Hematopoietic multipotent progenitor cell treated with erythropoietin and hydrocortisone succinate and interleukin-3 and kit ligand, for 17 days (in vitro differentiated cells): ENCODE measurements around the gene FAM200B.

Experiments used
- DNase-seq: peaks from one replicate; pipeline ENCODE4 v3.0.0-alpha.2; 2015; ENCODE audit warnings: low spot score

The FAM200B gene

DNA sequence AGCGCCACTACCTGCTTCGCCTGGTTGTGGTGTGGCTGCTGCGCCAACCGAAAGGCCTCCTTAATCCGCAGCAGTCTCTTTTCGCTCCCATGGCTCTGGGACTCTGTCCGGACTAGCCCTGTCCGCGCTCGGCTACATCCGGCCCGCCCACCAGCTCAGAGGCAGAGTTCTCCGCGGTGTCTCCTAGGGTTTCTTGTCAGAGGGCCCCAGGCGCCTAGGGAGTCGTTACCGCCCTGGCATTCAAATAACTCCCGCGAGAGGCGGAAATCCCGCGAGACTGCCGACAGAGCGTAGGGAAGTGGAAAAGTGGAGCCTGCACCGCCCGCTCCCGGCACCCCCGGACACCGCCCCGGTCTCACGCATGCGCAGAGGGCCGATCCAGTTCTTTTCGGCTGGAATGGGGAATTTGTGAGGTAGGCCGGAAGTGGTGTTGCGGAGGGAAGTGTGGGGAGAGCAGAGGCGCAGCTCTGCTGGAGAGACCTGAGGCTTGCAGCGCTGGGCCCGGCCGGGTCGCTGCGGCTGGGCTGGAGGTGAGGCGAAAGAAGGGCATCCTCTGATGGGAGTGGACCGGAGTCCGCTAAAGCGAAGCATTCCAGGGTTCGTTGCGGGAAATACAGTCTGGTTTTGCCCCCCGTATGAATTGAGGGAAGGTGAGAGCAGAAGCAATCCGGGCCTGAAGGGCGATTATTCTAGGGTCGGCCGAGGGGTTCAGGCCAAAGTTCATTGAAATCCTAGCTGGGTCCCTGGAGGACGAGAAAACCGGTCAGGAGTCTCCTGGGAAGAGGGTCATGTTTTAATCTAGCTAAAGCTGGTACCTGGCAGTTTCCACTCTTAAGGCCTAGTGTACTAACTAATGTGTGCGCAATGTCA is at the start of gene FAM200B:
TSS of gene FAM200B (plus strand) at position 456 of the 870 bp plus-strand sequence. CDS start 5,151 bp downstream, outside the sequence.
- DNase-seq: peak; percentile 99

DNA sequence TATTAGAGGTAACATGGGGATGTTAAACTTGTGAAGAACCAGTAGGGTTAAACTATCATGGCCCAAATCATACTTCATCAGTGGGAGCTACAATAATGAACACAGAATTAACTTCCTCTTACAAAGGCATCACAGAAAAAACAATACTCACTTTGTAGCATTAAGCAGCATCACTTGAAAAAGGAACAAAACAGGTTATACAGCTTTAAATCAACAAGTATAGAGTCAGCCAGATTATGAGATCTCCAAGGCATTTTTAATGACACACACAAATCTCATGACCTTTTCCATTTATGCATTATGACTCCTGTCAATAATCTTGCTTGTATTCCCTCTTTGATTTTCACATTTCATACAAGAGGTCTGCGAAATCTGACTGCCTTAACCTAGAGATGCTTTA is 44.8 kb upstream of the FAM200B start:
- no peak for DNase-seq

DNA sequence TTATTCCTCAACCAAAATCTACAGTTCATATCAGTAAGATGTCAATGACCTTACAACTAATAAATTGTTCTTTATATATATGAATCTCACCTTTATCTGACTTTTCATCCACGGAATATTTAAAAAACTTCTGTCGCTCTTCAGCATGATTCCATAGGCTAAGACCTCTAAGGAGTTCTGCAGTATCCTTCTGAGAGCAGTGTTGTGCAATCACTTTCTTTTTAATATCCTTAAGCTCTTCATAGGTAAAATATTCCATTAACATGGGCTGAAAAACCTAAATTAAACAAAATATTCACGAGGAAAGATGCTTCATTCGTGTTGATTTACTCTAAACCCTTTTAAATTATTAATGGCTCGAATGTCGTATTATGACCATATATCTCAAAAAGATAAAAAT is 43.2 kb upstream of the FAM200B start:
- DNase-seq: no peak

DNA sequence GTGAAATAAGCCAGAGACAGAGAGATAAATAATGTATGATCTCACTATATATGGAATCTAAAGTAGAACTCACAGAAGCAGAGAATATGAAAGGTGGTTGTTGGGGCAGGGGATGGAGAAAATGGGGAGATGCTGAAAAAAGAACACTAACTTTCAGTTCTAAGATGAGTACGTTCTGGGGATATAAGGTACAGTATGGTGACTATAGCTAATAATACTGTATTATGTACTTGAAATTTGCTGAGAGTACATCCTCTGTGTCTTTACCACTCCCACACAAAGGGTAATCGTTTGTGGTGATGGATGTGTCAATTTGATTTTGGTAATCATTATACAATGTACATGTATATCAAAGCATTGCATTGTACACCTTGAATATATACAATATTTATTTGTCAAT is 33.0 kb upstream of the FAM200B start:
- no peak for DNase-seq

DNA sequence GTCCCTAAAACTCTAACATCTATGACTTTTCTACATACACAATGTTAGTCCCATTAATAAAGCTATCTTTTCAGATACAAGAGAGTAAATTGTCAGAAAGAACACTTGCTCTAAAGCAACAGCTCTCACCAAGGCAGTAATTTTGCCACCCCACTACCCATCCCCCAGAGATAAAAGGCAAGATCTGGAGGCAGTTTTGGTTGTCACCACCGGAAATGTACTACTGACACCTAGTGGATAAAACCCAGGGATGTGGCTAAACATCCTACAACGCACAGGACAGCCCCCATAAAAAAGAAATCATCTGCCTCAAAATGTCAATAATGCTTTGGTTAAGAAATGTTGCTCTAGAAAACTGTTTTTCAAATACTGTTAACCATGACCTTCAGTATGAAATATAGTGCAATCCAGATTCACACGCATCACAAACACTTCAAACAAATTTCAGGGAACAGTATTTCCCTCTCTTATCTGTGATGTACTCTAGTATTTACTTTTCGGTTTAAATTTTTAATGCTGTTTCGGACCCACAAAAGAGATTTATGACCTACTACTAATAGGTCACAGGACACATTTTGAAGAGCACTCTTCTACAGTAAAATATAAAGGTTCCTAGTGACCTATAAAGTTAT is 31.6 kb upstream of the FAM200B start:
- peak; percentile 83 for DNase-seq

DNA sequence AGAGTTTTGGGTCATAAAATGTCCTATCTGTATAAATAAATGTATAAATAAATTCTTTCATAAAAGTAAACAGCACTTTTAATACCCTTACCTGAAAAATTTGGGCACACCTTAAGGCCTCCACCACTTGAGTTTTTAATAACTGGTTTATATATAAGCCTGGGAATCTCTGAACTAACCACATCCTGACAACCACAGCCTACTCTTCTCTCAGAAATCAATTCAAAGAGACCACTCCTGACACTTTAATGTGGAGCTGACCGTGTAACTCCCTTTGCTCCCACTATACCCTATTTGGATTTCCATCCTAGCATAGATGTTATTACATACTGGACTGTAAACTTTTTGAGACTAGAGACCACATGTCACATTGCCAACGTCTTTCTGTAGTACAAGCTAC is 30.0 kb upstream of the FAM200B start:
- DNase-seq: peak; percentile 13

DNA sequence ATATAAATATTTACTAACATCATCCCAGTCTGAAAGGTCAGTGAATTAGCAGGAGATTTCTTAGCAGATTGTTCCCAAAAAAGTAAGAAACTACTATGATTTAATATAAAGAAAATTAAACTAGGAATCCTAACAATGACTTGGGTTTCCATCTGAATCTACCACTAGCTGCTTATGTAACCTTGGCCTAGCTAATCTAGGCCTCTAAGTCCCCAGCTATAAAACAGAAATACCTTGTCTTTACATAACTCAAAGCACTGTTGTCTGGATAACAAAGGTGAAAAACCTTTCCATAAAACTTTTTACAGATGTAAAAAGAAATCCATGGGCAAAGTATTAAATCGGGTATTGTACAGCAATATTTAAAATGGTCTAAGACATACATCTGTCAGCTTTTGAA is 29.4 kb upstream of the FAM200B start:
- peak; percentile 22 for DNase-seq

DNA sequence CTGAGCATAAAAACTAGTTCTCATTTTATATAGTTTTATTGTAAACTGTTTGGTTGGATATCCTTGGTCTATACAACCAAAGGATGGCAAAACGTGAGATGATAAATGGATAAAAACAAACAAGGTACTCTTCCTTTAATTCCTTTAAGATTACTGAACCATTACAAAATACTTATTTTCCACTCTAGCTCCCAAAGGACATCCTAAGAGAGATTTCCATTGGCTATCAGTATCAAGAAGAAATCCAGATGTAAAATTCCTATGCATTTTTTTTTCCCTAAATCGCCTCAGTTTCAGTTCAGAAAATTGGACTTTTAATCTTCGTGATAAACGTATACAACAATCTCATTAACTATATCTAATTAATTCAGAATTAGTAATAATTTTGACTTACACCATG is 28.8 kb upstream of the FAM200B start:
- DNase-seq: peak; percentile 20

DNA sequence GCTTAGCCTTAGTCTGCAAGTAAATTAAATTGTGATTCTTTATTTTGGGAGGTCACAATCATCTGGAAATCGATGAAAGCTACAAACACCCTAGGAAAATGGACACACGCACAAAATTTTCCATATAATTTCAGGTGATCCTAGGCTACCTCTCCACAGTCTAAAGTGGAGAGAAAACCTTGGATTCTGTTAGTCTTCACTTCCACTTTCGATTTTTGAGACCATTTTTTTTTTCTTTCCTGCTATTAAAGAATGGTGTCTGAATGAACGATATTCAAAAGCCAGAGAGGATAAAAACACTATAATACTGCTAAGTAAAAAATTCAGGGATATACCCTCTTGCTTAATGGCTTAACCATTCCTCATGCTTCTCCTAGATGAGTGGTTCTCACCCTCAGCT is 28.2 kb upstream of the FAM200B start:
- DNase-seq: no peak

DNA sequence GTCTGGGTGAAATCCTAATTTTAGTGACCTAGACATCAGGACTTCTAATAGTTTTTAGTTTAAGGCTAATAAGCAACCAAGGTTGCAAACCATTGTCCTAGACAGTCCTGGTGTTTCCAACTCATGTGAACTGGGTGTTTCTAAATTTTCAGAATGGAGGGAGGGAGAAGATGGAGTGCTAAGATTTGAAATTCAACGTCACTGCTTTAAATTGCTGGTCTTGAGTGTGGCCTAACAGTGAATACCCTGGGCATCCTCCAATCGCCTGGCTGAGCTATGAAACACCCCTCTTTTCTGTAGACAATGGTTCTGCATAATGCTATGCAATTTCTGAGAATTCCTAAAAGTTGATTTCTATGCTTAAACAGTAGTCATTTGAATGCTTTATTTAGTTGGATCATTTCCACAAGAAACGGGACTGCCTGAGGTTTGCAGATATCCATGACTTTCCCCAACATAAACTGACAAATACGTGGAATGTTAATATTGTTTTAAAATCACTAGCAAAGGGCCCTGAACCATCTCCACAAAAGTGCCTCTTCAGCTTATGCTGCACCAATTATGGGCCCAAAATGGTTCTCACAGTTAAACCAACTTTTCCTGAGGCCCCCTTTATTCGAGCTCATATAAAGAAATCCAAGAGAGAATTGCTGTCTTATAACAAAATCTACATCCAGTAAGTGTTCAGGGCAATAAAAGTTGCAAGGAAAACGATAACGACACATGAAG is 27.6 kb upstream of the FAM200B start:
- peak; percentile 66 for DNase-seq

DNA sequence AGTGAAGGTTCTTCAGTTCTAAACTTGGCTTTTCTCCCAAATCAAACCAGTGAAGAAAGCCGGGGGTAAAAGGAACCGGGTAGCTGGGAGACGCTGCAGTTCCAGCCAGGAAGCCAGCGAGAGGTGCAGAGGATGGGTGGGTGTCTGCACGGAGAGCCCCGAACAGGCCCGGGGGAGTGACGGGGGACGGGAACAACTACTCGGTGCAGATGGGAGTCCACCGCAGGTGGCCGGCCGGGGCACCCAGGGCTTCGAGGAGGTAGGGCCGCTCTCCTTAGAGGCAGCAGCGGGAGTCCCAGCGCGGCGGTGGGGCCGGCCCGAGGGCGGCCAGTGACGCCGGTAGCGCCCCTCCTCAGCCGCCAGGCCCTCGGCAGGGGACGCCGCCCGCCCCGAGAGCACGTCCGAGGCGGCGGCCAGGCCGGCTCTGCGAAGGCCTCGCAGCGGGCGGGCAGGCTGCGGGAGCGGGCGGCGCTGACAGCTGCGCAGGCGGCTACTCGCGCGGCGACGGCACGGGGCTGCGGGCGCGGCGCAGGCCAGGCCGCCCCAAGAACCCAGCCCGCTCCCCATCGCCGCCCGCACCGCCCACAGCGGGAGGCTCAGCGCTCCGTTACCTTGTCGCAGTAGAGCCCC is 26.9 kb upstream of the FAM200B start:
- peak; percentile 45 for DNase-seq

DNA sequence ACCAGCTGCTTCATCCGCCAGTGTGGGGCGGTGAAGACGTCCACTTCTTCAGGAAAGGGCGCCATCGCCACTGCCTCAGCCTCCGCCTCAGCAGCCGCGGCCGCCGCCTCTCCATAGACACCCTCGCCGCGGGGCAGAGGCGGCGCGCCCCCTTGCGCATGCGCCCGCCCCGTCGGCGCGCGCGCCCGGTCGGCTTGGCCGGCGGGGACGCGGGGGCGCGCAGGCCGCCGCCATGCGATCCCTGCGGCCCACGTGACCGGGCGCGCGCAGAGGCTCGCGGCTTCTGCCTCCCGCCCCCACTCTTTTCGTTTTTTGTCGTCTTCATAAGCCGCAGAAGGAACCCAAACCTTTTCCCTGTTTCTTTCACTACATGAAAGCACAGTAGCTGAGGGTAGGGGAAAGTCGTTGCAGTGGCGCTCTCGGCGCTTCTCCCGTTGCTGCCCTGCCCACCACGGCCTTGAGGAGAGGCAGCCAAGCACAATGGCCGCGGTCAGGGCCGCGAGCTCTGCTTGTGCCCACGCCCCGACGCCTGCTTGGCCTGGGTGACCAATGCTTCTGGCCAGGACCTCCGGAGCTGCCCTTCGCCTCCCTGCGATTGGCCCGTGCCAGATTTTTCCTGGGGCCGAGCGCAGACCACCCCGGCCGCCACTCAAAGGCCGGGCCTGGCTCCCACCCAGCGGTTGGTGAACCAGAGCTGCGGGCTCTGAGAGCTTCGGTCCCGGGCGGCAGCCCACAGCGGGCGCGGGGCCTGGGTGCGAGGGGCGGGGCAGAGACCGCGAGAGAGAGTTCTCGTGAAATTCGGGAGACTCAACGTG is 26.2 kb upstream of the FAM200B start, which contains the start of gene FBXL5:
TSS of gene FBXL5 (minus strand) at position 135 of the 815 bp plus-strand sequence. CDS start at position 65, 70 bp downstream.
- peak; percentile 92 for DNase-seq

DNA sequence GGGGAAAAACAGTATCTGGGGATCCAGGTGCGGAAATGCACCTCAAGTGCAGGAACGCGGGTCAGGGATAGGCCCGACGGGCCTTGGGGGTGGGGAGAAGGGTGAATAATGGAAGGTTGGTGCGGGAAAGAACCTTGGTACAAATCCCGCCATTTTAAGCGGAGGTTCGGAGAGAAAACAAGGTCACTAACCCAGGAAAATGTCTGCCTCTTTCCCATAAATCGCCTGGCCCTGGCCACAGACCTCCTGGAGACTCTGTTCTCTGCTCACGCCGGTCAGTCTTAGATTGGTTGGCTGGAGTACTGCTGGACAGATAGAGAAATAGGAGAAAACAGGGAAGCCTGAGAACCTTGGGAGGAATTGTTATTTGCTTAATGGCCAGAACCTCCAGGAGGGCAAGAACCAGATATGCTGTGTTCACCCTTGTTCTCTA is 25.6 kb upstream of the FAM200B start:
- peak; percentile 17 for DNase-seq

DNA sequence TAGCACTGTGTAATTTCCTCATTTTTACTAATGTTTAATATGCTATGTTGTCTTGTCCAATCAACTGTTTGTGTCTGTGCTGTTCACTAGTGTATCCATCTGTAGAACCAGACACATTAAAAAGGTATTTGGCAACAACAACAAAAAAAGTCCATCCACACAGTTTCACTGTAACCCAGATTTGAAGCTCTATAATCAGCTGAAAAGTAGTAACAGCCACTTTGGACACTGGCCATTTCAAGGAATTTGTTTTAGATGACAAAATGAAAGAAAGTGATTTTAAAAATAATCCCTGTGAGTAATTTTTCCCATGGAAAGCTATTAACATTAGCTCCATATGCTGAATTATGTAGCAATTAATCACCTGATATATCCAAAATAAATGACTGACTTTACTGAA is 24.3 kb upstream of the FAM200B start:
- no peak for DNase-seq

DNA sequence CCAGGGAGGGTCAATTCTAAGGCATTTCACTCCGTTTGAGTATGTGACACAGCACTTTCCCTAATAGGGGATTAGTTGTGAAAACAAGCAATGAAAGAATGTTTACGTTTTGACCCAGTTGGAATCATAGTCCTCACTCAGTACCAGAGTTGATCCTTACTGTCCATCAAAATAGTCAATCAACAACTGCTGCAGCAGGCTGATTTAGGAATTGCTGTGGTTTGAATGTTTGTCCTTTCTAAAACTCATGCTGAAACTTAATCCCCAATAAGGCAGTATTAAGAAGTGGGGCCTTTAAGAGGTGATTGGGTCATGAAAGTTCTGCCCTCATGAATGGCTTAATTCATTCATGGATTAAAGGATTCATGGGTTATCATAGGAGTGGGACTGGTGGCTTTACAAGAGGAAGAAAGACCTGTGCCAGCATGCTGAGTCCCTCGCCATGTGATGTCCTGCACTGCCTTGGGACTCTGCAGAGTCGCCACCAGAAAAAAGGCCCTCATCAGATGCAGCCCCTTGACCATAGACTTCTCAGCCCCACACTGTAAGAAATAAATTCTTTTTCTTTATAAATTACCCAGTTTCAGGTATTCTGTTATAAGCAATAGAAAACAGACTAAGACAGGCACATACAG is 23.4 kb upstream of the FAM200B start:
- DNase-seq: no peak

DNA sequence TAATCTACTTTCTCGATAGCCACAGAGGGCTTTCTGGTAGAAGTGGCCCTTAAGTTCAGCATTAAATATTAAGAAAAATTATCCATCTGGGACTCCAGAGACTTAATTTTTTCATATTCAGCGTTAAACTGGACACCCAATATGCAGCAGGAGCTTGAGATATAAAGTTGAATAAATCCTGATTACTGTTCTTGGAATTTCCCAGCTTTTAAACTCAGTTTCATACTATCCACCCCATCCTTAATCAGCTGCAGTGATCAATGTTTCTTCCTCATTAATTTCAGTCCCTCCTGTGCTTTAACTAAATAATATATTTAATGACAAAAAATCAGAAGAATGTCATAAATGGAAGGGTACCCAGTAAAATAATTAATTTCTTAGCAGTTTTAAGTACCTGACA is 22.8 kb upstream of the FAM200B start:
- no peak for DNase-seq

DNA sequence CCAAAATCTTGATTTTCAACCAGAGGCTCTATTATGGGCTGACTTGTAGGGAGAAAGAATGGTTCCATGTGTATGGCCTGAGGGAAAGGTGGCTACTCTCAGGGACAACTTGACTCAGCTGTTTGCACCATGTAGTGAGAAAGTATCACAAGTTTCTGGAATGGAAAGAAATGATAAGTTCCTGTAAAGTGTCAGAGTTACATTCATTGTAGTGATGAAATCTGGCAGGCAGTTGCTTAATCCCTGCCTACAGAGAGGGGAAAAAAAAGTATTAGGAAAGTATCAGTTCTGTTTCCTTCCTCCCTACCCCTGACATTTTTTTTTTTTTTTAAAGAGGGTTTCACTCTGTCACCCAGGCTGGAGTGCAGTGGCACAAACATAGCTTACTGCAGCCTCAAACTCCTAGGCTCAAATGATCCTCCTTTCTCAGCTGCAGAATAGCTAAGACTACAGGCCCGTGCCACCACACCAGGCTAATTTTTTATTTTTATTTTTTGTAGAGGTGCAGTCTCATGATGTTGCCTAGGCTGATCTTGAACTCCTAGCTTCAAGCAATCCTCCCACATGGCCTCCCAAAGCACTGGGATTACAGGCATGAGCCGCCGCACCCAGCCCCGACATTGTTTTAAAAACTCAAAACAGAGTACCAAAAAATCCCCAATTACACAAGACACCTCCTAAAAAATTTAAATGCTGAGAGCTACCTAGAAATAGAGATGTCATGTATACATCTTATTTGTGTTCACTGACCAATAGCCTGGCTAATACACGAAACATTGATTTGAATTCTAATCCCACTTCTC is 21.7 kb upstream of the FAM200B start:
- DNase-seq: no peak

DNA sequence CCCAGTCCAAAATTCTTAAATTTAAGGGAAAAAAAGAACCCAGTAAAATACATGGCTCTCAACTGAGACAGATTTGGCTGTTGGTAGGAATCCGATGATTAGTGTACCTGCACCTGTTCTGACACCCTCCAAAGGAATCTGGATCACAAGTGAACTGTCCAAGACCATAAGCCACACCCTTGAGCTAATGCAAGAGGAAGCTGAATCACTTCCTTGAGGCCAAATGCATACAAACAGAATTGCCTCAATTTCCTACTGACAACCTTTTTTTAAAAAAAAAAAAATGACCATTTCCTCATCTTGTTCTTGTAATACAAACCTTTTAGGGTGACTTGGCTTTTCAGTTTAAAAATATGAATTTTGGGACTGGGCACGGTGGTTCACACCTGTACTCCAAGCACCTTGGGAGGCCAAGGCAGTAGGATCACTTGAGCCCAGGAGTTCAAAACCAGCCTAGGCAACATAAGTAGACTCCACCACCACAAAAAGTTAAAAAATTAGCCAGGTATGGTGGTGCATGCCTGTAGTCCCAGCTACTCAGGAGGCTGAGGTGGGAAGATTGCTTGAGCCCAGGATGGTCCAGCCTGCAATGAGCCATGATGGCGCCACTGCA is 15.8 kb upstream of the FAM200B start:
- DNase-seq: no peak

DNA sequence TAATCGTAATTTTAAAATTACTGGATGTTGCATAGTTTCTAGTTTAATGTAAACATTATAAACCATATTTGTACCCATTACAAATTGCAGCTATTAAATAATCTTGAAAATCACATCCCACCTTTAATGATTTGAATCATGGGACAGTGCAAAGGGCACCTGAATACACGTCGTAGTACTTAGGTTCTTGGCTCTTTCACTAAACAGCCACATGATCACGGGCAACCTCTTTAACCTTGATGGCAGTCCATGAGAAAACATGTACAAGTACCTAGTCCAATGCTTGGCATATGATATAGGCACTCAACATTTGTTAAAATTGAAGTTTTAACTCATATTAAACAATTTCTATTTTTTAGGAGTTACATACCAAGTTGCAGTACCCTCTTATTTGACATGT is 14.6 kb upstream of the FAM200B start:
- DNase-seq: no peak
